Measurements from ENCODE around the gene TRAM2. TPM values are rescaled to one million over a fixed set of nuclear protein-coding genes. Genes with fewer than 3 reads are reported as not detected.

The TRAM2 gene
- total RNA-seq, 1 experiment from 2014 or later: 13.4 TPM

DNA sequence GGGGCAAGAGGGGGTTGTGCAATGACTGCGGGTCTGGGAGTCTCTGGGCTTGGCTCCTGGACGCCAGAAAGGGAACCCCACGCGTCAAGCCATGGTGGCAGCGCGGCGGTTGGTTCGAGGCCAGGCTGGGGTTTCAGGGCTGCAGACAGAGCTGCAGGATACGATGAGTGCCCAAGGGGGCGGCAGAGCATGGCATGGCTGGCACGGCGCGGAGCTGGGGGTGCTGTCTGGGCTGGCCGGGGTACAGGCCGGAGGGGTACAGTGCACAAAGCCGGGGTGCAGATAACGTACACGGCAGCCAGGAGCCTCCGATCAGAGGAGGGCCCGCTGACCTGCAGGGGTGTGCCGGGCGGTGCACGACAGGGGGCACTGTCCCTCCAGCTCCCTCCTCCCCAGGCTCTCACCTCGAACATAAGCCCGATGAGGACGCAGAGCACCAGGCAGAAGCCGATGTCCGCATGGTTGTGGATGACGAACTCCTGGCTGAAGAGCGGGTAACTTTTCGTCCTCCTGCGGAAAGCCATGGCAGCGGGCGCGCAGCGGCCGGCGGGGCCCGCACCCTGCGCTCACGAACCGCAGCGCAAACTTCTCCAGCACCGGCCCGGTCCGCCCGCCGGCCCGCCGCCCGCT lies 353 bp downstream of the TRAM2 start (continued):
- TF ChIP-seq, protein P1, sequence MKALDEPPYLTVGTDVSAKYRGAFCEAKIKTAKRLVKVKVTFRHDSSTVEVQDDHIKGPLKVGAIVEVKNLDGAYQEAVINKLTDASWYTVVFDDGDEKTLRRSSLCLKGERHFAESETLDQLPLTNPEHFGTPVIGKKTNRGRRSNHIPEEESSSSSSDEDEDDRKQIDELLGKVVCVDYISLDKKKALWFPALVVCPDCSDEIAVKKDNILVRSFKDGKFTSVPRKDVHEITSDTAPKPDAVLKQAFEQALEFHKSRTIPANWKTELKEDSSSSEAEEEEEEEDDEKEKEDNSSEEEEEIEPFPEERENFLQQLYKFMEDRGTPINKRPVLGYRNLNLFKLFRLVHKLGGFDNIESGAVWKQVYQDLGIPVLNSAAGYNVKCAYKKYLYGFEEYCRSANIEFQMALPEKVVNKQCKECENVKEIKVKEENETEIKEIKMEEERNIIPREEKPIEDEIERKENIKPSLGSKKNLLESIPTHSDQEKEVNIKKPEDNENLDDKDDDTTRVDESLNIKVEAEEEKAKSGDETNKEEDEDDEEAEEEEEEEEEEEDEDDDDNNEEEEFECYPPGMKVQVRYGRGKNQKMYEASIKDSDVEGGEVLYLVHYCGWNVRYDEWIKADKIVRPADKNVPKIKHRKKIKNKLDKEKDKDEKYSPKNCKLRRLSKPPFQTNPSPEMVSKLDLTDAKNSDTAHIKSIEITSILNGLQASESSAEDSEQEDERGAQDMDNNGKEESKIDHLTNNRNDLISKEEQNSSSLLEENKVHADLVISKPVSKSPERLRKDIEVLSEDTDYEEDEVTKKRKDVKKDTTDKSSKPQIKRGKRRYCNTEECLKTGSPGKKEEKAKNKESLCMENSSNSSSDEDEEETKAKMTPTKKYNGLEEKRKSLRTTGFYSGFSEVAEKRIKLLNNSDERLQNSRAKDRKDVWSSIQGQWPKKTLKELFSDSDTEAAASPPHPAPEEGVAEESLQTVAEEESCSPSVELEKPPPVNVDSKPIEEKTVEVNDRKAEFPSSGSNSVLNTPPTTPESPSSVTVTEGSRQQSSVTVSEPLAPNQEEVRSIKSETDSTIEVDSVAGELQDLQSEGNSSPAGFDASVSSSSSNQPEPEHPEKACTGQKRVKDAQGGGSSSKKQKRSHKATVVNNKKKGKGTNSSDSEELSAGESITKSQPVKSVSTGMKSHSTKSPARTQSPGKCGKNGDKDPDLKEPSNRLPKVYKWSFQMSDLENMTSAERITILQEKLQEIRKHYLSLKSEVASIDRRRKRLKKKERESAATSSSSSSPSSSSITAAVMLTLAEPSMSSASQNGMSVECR (CRISPR knock-in tag; IDR thresholded peaks at IDR 0.05; ENCODE audit: borderline replicate concordance): peak; percentile 63; the same call in 1 of the 2 replicates
- 0 out of 2 replicates have a peak, but pooled peaks have one; percentile 5 for TF ChIP-seq CREM (CRISPR knock-in tag; IDR thresholded peaks at IDR 0.05)
- TF ChIP-seq, protein P2, sequence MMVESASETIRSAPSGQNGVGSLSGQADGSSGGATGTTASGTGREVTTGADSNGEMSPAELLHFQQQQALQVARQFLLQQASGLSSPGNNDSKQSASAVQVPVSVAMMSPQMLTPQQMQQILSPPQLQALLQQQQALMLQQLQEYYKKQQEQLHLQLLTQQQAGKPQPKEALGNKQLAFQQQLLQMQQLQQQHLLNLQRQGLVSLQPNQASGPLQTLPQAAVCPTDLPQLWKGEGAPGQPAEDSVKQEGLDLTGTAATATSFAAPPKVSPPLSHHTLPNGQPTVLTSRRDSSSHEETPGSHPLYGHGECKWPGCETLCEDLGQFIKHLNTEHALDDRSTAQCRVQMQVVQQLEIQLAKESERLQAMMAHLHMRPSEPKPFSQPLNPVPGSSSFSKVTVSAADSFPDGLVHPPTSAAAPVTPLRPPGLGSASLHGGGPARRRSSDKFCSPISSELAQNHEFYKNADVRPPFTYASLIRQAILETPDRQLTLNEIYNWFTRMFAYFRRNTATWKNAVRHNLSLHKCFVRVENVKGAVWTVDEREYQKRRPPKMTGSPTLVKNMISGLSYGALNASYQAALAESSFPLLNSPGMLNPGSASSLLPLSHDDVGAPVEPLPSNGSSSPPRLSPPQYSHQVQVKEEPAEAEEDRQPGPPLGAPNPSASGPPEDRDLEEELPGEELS (CRISPR knock-in tag; IDR thresholded peaks at IDR 0.05): 0 out of 2 replicates have a peak, but pooled peaks have one; percentile 17

DNA sequence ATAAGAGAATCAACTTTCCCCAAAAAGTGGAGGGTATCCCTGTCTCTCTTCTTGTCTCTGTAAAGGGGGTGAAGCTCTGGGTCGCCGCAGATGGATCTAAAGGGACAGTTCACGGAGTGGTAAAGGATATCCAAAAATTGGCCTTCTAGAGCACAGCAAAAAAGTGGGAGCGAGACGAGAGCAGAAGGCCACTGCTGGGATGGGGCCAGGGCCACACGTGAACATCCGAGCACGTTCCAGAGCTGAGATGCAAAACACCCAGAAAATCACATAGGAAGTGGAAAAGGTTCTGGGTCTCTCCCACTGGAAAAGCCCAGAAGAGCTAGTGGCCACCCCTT lies 837 bp downstream of the TRAM2 start:
- DNase-seq (ENCODE audit: low spot score): no peak
- no peaks in the 10 kb centered on the region for H3K9me3 Mint-ChIP-seq
- TF ChIP-seq OVOL2 (CRISPR knock-in tag; IDR thresholded peaks at IDR 0.05; ENCODE audit: borderline replicate concordance): no peak
- TF ChIP-seq, protein P3, sequence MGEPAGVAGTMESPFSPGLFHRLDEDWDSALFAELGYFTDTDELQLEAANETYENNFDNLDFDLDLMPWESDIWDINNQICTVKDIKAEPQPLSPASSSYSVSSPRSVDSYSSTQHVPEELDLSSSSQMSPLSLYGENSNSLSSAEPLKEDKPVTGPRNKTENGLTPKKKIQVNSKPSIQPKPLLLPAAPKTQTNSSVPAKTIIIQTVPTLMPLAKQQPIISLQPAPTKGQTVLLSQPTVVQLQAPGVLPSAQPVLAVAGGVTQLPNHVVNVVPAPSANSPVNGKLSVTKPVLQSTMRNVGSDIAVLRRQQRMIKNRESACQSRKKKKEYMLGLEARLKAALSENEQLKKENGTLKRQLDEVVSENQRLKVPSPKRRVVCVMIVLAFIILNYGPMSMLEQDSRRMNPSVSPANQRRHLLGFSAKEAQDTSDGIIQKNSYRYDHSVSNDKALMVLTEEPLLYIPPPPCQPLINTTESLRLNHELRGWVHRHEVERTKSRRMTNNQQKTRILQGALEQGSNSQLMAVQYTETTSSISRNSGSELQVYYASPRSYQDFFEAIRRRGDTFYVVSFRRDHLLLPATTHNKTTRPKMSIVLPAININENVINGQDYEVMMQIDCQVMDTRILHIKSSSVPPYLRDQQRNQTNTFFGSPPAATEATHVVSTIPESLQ (CRISPR knock-in tag; IDR thresholded peaks at IDR 0.05): no peak
- no peak for TF ChIP-seq ETV6 (CRISPR knock-in tag; IDR thresholded peaks at IDR 0.05)
- no peak for TF ChIP-seq ZNF396 (CRISPR knock-in tag; IDR thresholded peaks at IDR 0.05; ENCODE audit: borderline replicate concordance)
- TF ChIP-seq SMAD3 (CRISPR knock-in tag; IDR thresholded peaks at IDR 0.05; ENCODE audit: borderline replicate concordance): no peak
- no peak for TF ChIP-seq MXD4 (CRISPR knock-in tag; IDR thresholded peaks at IDR 0.05; ENCODE audit: borderline replicate concordance)
- TF ChIP-seq ELF4 (CRISPR knock-in tag; IDR thresholded peaks at IDR 0.05; ENCODE audit: low read depth): no peak
- no peak for TF ChIP-seq JAZF1 (CRISPR knock-in tag; IDR thresholded peaks at IDR 0.05)
- no peak for TF ChIP-seq MYBL2 (CRISPR knock-in tag; IDR thresholded peaks at IDR 0.05)
- TF ChIP-seq NFE2L1 (CRISPR knock-in tag; IDR thresholded peaks at IDR 0.05): no peak
- no peak for TF ChIP-seq NFATC4 (CRISPR knock-in tag; IDR thresholded peaks at IDR 0.05)
- ATAC-seq: no peak
- H3K4me1 Mint-ChIP-seq: peaks cover 52% of the 10 kb centered on the region
- ChIA-PET POLR2A (interaction anchor here (0.6 to 1.6 kb wide), 5 partner anchors 15 to 157 kb away, joined by 3 to 4 read pairs (median 3); no protein-coding TSS in a partner anchor), CTCF (interaction anchor here (0.6 to 3.2 kb wide), 24 partner anchors 9 to 176 kb away, joined by 3 to 17 read pairs (median 3); partner anchors contain the start of gene TMEM14A)
- no peaks in the 10 kb centered on the region for H3K36me3 Mint-ChIP-seq
- H3K27ac Mint-ChIP-seq: peak overlapping the region; percentile 53; the same call in 1 of the 2 replicates
- peak overlapping the region; percentile 89 for H3K4me3 Mint-ChIP-seq
- H3K27me3 Mint-ChIP-seq (ENCODE audit: low read depth): peaks cover 3% of the 10 kb centered on the region; the same call in 1 of the 2 replicates

DNA sequence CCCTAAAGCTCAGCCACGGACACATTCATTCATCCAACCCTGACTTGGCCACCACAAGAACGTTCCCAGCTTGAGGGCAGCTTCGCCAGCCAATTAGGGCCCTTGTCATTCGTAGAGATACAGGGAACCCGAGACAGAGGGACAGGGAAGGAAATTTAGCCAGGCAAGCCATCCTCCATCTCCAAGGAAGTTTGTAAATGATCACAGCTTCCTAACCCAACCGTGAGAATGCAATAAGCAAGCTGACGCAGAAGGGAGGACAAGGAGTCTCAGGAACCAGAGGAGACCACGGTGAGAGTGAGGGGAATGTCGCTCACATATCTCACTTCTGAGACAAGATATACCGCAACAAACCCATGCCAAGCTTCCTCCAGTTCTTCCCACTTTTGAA lies 1.4 kb downstream of the TRAM2 start:
- H3K36me3 Mint-ChIP-seq: no peaks in the 10 kb centered on the region
- peak overlapping the region; percentile 89 for H3K4me3 Mint-ChIP-seq
- H3K4me1 Mint-ChIP-seq: peaks cover 56% of the 10 kb centered on the region
- ChIA-PET CTCF (interaction anchor here (0.8 to 3.2 kb wide), 12 partner anchors 9 to 95 kb away, joined by 3 to 17 read pairs (median 4); partner anchors contain the start of gene TMEM14A), POLR2A (interaction anchor here (1.2 kb wide), 1 partner anchor 156 kb away, joined by 3 read pairs; no protein-coding TSS in a partner anchor)
- H3K9me3 Mint-ChIP-seq: no peaks in the 10 kb centered on the region
- TF ChIP-seq ZNF219 (CRISPR knock-in tag; IDR thresholded peaks at IDR 0.05; ENCODE audit: borderline replicate concordance): no peak
- TF ChIP-seq NFE2L1 (CRISPR knock-in tag; IDR thresholded peaks at IDR 0.05): no peak
- no peak for TF ChIP-seq NR1H2 (CRISPR knock-in tag; IDR thresholded peaks at IDR 0.05)
- no peak for TF ChIP-seq SMAD4 (CRISPR knock-in tag; IDR thresholded peaks at IDR 0.05)
- DNase-seq (ENCODE audit: low spot score) (no peak), ATAC-seq (no peak)
- H3K27ac Mint-ChIP-seq: no peak overlapping the region
- peaks cover 3% of the 10 kb centered on the region; the same call in 1 of the 2 replicates for H3K27me3 Mint-ChIP-seq (ENCODE audit: low read depth)
